Measurements from ENCODE around the gene CD84. TPM values are rescaled to one million over a fixed set of nuclear protein-coding genes. Genes with fewer than 3 reads are reported as not detected.

CD84 gene
- total RNA-seq, 2 donors from 2014 or later = 3.8 to 13.4 TPM

GRCh38 chr1:160620942-160621632, 41.8 kb upstream of the CD84 start:
- ATAC-seq (no peak), DNase-seq (ENCODE audit: low spot score) (no peak)
- Mint-ChIP-seq H3K27ac (peak overlapping the region; percentile 95 to 96), H3K4me3 (peak overlapping the region; percentile 90), H3K27me3 (no peaks in the 10 kb centered on the region), H3K36me3 (peaks cover 38% of the 10 kb centered on the region), H3K4me1 (ENCODE audit: low read depth in 2 of 2) (peaks cover 63 to 75% of the 10 kb centered on the region in 2 donors), H3K9me3 (peaks cover 9% of the 10 kb centered on the region)

- Mint-ChIP-seq H3K36me3 (peaks cover 33% of the 10 kb centered on the region), H3K4me3 (peak overlapping the region; percentile 30), H3K9me3 (peaks cover 9% of the 10 kb centered on the region), H3K4me1 (ENCODE audit: low read depth in 2 of 2) (peaks cover 55 to 62% of the 10 kb centered on the region in 2 donors), H3K27me3 (no peaks in the 10 kb centered on the region), H3K27ac (peak overlapping the region; percentile 55 to 60)
- DNase-seq (ENCODE audit: low spot score) (no peak), ATAC-seq (no peak)
These were observed 40.5 kb upstream of the CD84 start for GRCh38 chr1:160619742-160620277.

- Mint-ChIP-seq H3K36me3 (peaks cover 30% of the 10 kb centered on the region), H3K27me3 (no peaks in the 10 kb centered on the region), H3K27ac (peak overlapping the region; percentile 55 to 60), H3K4me1 (ENCODE audit: low read depth in 2 of 2) (peaks cover 48 to 52% of the 10 kb centered on the region in 2 donors), H3K4me3 (peak overlapping the region; percentile 30), H3K9me3 (peaks cover 9% of the 10 kb centered on the region)
- DNase-seq (ENCODE audit: low spot score) = no peak
- ATAC-seq = no peak
These were observed 39.5 kb upstream of the CD84 start for GRCh38 chr1:160618763-160619274.

- H3K27me3 Mint-ChIP-seq = peaks cover 0 to 2% of the 10 kb centered on the region in 2 donors
- peaks cover 9% of the 10 kb centered on the region for H3K9me3 Mint-ChIP-seq
- ATAC-seq (no peak), DNase-seq (ENCODE audit: low spot score) (no peak)
- peaks cover 46 to 47% of the 10 kb centered on the region in 2 donors for H3K4me1 Mint-ChIP-seq (ENCODE audit: low read depth in 2 of 2)
- H3K36me3 Mint-ChIP-seq = peaks cover 29% of the 10 kb centered on the region
- H3K4me3 Mint-ChIP-seq = peak overlapping the region; percentile 33
- H3K27ac Mint-ChIP-seq = peak overlapping the region; percentile 55 to 60
These were observed 39.0 kb upstream of the CD84 start for GRCh38 chr1:160618327-160618726.

GRCh38 chr1:160615660-160616059, 36.4 kb upstream of the CD84 start:
- peaks cover 36% of the 10 kb centered on the region in 2 donors for H3K4me1 Mint-ChIP-seq (ENCODE audit: low read depth in 2 of 2)
- DNase-seq (ENCODE audit: low spot score) (no peak), ATAC-seq (no peak)
- no peak overlapping the region for H3K4me3 Mint-ChIP-seq
- H3K36me3 Mint-ChIP-seq = peaks cover 32% of the 10 kb centered on the region
- no peak overlapping the region for H3K27ac Mint-ChIP-seq
- peaks cover 9% of the 10 kb centered on the region for H3K9me3 Mint-ChIP-seq
- H3K27me3 Mint-ChIP-seq = peaks cover 0 to 5% of the 10 kb centered on the region in 2 donors

GRCh38 chr1:160614410-160614809, 35.1 kb upstream of the CD84 start:
- peaks cover 29% of the 10 kb centered on the region for H3K36me3 Mint-ChIP-seq
- H3K27me3 Mint-ChIP-seq = peaks cover 0 to 5% of the 10 kb centered on the region in 2 donors
- no peak for ATAC-seq
- H3K4me1 Mint-ChIP-seq (ENCODE audit: low read depth in 2 of 2) = peaks cover 29 to 31% of the 10 kb centered on the region in 2 donors
- H3K9me3 Mint-ChIP-seq = peaks cover 9% of the 10 kb centered on the region
- peak overlapping the region; percentile 36 to 60 for H3K27ac Mint-ChIP-seq
- DNase-seq (ENCODE audit: low spot score) = no peak
- no peak overlapping the region for H3K4me3 Mint-ChIP-seq

- no peak overlapping the region for H3K4me3 Mint-ChIP-seq
- DNase-seq (ENCODE audit: low spot score) (no peak), ATAC-seq (no peak)
- peaks cover 25 to 34% of the 10 kb centered on the region in 2 donors for H3K4me1 Mint-ChIP-seq (ENCODE audit: low read depth in 2 of 2)
- no peaks in the 10 kb centered on the region for H3K9me3 Mint-ChIP-seq
- H3K36me3 Mint-ChIP-seq = peaks cover 15% of the 10 kb centered on the region
- H3K27me3 Mint-ChIP-seq = peaks cover 0 to 5% of the 10 kb centered on the region in 2 donors
- H3K27ac Mint-ChIP-seq = peak overlapping the region; percentile 4 to 60
These were observed 33.4 kb upstream of the CD84 start for GRCh38 chr1:160612613-160613218.

GRCh38 chr1:160610569-160611242, 31.4 kb upstream of the CD84 start:
- Mint-ChIP-seq H3K4me3 (no peak overlapping the region), H3K4me1 (ENCODE audit: low read depth in 2 of 2) (peaks cover 41 to 49% of the 10 kb centered on the region in 2 donors), H3K9me3 (no peaks in the 10 kb centered on the region), H3K27ac (peak overlapping the region; percentile 63 to 85), H3K36me3 (peaks cover 22% of the 10 kb centered on the region), H3K27me3 (peaks cover 0 to 5% of the 10 kb centered on the region in 2 donors)
- ATAC-seq = no peak
- DNase-seq (ENCODE audit: low spot score) = no peak

GRCh38 chr1:160608941-160609340, 29.6 kb upstream of the CD84 start:
- Mint-ChIP-seq H3K27ac (peak overlapping the region in 1 of 2 donors; percentile 97), H3K27me3 (peaks cover 0 to 5% of the 10 kb centered on the region in 2 donors), H3K4me3 (no peak overlapping the region), H3K9me3 (peaks cover 5% of the 10 kb centered on the region), H3K36me3 (peaks cover 30% of the 10 kb centered on the region), H3K4me1 (ENCODE audit: low read depth in 2 of 2) (peaks cover 46 to 56% of the 10 kb centered on the region in 2 donors)
- DNase-seq (ENCODE audit: low spot score) (no peak), ATAC-seq (no peak)

GRCh38 chr1:160608514-160608913, 29.2 kb upstream of the CD84 start:
- Mint-ChIP-seq H3K27me3 (peaks cover 0 to 5% of the 10 kb centered on the region in 2 donors), H3K27ac (peak overlapping the region; percentile 92 to 97), H3K9me3 (peaks cover 5% of the 10 kb centered on the region), H3K4me3 (peak overlapping the region; percentile 4), H3K4me1 (ENCODE audit: low read depth in 2 of 2) (peaks cover 46 to 53% of the 10 kb centered on the region in 2 donors), H3K36me3 (peaks cover 30% of the 10 kb centered on the region)
- ATAC-seq (no peak), DNase-seq (ENCODE audit: low spot score) (no peak)

GRCh38 chr1:160608057-160608456, 28.8 kb upstream of the CD84 start:
- peak overlapping the region; percentile 4 for H3K4me3 Mint-ChIP-seq
- ATAC-seq = no peak
- H3K4me1 Mint-ChIP-seq (ENCODE audit: low read depth in 2 of 2) = peaks cover 46 to 50% of the 10 kb centered on the region in 2 donors
- no peak for DNase-seq (ENCODE audit: low spot score)
- H3K27ac Mint-ChIP-seq = peak overlapping the region; percentile 92 to 97
- H3K27me3 Mint-ChIP-seq = peaks cover 0 to 3% of the 10 kb centered on the region in 2 donors
- peaks cover 28% of the 10 kb centered on the region for H3K36me3 Mint-ChIP-seq
- peaks cover 7% of the 10 kb centered on the region for H3K9me3 Mint-ChIP-seq

- Mint-ChIP-seq H3K4me3 (peak overlapping the region; percentile 77), H3K36me3 (peaks cover 28% of the 10 kb centered on the region), H3K9me3 (peaks cover 10% of the 10 kb centered on the region), H3K27ac (peak overlapping the region; percentile 92 to 97), H3K27me3 (no peaks in the 10 kb centered on the region), H3K4me1 (ENCODE audit: low read depth in 2 of 2) (peaks cover 42 to 46% of the 10 kb centered on the region in 2 donors)
- DNase-seq (ENCODE audit: low spot score) = no peak
- ATAC-seq = peak; percentile 4 to 22
These were observed 28.4 kb upstream of the CD84 start for GRCh38 chr1:160607672-160608032.

- Mint-ChIP-seq H3K27me3 (no peaks in the 10 kb centered on the region), H3K36me3 (peaks cover 29% of the 10 kb centered on the region), H3K4me3 (peak overlapping the region; percentile 77), H3K4me1 (ENCODE audit: low read depth in 2 of 2) (peaks cover 38 to 46% of the 10 kb centered on the region in 2 donors), H3K9me3 (peaks cover 10% of the 10 kb centered on the region), H3K27ac (peak overlapping the region; percentile 92 to 97)
- peak; percentile 82 for DNase-seq (ENCODE audit: low spot score)
- ATAC-seq = peak; percentile 94 to 96
These were observed 27.8 kb upstream of the CD84 start for GRCh38 chr1:160607011-160607671.

All from natural killer cell treated with Interleukin-12 subunit alpha and Interleukin-12 subunit beta and Interleukin-15 and Interleukin-18, amount 100 ng/mL, for 72 hours (primary cell).